Inflammatory macrophage (primary cell): ENCODE data around the gene GTF3C6.
"Not testable (repeated sequence)": the region's sequence is repeated elsewhere in the genome, so short reads cannot be mapped to it uniquely, and the experiment has no call there.

Source experiments
- DNase-seq, 2 donors: peaks; one replicate each; pipeline ENCODE4 v3.0.0-alpha.2; 2020 to 2022
- total RNA-seq, 18 experiments: gene quantifications; one replicate each; lab custom pipeline; 2026; ENCODE audit warnings: mixed read lengths in 6 of 18, inconsistent platforms in 2 of 18; lab: John Stamatoyannopoulos, UW

Gene GTF3C6, protein sequence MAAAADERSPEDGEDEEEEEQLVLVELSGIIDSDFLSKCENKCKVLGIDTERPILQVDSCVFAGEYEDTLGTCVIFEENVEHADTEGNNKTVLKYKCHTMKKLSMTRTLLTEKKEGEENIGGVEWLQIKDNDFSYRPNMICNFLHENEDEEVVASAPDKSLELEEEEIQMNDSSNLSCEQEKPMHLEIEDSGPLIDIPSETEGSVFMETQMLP
- 34.9 to 91.4 (median 61.7) reads per million in 18 experiments for total RNA-seq

GRCh38 chr6:110958329-110959192 lies at the start of gene GTF3C6:
GTF3C6 (plus strand) TSS chr6:110958706; CDS start chr6:110958770, 64 bp downstream.
- peak; percentile 94 to 97 for DNase-seq

DNA sequence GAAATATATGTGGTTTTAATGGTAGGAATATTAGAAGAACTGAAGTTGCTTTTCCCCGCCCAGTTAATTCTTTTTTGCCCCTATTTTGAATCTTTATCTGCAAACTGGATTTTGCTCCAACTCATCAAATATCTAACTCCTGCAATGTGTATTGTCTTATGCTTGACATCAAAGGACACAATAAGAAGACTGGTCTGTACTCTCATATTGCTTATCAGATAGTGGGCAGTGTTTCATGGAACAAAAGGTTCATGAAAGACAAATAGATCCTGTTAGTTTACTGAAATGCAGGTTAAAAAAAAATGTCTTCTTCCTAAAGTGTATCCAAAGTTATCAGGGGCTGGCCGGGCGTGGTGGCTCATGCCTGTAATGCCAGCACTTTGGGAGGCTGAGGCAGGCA lies 27.7 kb upstream of the GTF3C6 start:
- DNase-seq: no peak

DNA sequence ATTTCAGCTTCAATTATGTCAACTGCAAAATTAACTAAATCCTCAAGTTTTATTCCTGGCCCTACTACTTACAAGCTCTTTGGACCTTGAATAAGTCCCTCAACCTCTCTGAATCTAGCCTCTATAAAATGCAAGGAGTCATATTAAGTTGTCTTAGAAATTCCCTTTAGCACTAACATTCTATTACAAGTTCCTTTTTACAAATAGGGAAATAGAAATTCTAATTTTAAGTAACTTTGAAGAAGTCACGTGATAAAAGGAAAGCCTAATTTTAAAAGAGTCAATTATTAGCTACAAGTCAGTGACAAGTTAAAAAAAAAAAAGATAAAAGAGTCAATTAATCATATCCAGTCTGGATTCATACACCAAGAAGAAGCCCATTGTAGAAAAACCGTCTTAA lies 24.6 kb upstream of the GTF3C6 start:
- DNase-seq: peak in 1 of 2 donors; percentile 53

DNA sequence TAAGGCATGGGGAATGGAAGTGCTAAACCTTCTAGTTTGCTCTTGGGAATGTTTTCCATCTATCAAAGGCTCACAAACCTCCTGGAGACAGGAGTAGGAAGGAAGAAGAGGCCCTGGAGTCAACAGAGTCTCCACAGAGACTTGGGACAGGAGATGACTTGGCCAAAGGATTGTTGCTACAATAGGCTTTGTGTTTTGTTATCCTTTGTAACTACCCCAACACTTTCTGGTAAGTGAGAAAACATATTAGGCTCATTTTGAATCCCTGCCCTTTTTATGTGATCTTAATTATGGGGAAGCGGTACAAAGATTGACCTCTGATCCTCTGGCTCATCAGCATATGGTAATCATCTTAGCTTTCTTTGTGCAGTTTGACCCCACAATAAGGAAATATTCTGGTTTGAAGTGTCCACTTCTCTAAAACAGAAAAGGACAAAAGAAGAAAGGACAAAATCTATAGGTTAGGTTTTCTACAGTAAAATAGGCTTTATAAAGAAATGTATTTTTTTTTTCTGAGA lies 24.1 kb upstream of the GTF3C6 start:
- peak; percentile 20 to 43 for DNase-seq

DNA sequence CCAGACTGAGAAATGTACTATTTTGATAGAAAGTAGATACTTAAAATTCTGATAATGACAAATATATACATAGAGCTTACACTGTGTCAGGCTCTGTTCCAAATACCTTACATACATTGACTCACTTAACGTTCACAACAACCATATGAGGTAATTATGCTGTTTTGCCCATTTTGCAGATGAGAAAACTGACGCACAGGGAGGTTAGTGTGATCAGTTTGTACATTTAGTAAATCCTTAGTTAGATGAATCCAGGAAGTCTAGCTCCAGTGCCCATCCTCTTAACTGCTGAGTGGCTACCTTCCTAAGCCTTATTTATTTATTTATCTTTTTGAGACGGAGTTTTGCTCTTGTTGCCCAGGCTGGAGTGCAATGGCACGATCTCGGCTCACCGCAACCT lies 23.3 kb upstream of the GTF3C6 start:
- no peak for DNase-seq

DNA sequence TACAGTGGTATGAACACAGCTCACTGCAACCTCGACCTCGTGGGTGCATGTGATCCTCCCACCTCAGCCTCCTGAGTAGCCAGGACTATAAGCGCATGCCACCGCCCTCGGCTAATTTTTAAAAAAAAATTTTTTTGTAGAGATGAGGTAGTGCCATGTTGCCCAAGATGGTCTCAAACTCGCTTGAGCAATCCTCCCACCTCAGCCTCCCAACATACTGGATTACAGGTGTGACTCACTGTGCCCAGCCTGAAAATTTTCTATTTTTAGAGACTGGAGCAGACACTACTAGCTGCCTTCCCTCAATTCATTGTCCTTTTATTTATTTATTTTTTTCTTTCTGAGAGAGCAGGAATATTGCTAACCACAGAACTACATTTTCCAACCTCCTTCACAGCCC lies 20.3 kb upstream of the GTF3C6 start:
- peak; percentile 86 to 97 for DNase-seq

- no peak for DNase-seq
These were observed 18.9 kb upstream of the GTF3C6 start for GRCh38 chr6:110939429-110940200.

- peak; percentile 92 to 94 for DNase-seq
These were observed 13.8 kb upstream of the GTF3C6 start for GRCh38 chr6:110944681-110945151.

- no peak for DNase-seq
These were observed 12.0 kb upstream of the GTF3C6 start for GRCh38 chr6:110946498-110946897.

DNA sequence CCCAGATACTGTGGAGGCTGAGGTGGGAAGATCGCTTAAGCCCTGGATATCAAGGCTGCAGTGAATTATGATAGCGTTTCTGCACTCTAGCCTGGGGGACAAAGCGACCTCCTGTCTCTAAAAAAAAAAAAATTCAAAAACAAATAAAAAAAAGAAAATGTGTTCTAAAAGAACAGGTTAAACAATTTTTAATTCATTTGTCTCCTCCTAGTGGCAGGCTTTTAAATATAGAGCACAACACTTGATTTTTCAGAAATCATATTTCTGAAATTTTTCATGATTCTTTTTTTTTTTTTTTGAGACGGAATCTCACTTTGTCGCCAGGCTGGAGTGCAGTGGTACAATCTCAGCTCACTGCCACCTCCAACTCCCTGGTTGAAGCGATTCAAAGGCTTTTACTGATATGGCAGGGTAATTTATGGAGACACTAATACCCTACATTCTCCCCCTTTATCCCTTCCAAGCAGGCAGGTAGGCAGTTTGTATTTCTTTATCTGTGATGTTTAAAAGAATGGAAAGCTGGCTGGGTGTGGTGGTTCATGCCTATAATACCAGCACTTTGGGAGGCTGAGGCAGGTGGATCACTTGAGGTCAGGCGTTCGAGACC lies 8.7 kb upstream of the GTF3C6 start:
- DNase-seq: peak in 1 of 2 donors; percentile 56

- no peak for DNase-seq
These were observed 8.1 kb upstream of the GTF3C6 start for GRCh38 chr6:110950440-110950839.

- DNase-seq: no peak
These were observed 7.5 kb upstream of the GTF3C6 start for GRCh38 chr6:110951008-110951407.

- DNase-seq: no peak
These were observed 6.3 kb upstream of the GTF3C6 start for GRCh38 chr6:110951986-110952794.

- no peak for DNase-seq
These were observed 4.7 kb upstream of the GTF3C6 start for GRCh38 chr6:110953633-110954303.

- no peak for DNase-seq
These were observed 1.5 kb downstream of the GTF3C6 start for GRCh38 chr6:110960014-110960390.

DNA sequence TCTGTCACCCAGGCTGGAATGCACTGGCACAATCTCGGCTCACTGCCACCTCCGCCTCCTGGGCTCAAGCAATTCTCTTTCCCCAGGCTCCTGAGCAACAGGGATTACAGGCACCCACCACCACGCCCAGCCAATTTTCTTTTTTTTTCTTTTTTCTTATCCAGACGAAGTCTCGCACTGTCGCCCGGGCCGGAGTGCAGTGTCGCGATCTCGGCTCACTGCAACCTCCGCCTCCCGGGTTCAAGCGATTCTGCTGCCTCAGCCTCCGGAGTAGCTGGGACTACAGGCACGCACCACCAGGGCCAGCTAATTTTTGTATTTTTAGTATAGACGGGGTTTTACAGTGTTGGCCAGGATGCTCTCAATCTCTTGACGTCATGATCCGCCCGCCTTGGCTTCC lies 4.1 kb downstream of the GTF3C6 start:
- not testable (repeated sequence) for DNase-seq

DNA sequence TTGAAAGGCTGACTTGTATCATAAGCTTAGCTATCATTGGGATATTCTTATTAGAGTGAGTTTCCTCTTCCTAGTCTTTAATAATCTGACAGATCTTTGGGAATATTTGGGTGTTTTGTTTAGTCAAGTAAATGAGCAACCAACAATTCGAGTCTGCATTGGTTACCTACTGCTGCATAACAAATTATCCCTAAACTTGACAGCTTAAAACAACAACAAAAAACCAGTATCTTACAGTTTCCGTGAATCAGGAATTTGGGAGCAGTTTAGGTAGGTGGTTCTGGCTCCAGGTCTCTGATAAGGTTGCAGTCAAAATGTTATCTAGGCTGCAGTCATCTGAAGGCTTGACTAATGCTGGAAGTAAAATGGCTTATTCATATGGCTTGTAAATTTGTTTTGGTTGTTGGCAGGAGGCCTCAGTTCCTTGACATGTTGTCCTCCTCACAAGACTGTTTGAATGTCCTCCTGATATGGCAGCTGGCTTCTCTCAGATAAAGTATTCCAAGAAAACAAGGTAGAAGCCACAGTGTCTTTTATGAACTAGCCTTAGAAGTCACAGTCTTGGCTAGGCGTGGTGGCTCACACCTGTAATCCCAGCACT lies 7.2 kb downstream of the GTF3C6 start:
- no peak for DNase-seq

GRCh38 chr6:110968661-110969060 lies 10.2 kb downstream of the GTF3C6 start:
- not testable (repeated sequence) for DNase-seq

- DNase-seq: no peak
These were observed 13.0 kb downstream of the GTF3C6 start for GRCh38 chr6:110971468-110971867.

DNA sequence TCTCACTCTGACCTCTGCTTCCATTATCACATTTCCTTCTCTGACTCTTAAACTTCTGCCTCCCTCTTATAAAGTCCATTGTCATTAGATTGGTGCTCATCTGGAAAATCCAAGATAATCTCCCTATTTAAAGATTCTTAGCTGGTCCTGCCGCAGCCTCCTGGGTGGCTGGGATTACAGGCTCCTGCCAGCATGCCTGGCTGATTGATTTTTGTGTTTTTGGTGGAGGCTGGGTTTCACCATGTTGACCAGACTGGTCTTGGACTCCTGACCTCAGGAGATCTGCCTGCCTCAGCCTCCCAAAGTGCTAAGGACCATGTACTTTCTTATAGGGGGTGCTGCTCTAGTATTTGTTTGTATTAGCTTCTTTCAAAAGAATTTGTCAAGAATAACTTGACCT lies 18.1 kb downstream of the GTF3C6 start:
- DNase-seq: no peak
